K562 (cell line): ENCODE measurements around the gene FAM193A. TPM values are rescaled to one million over a fixed set of nuclear protein-coding genes. Genes with fewer than 3 reads are reported as not detected.
"Not testable (repeated sequence)": the region's sequence is repeated elsewhere in the genome, so short reads cannot be mapped to it uniquely, and the experiment has no call there.

Source experiments
- ATAC-seq: fragments of 200-7000 bp; cut with Tn5 transposase; 3 replicates; pipeline ENCODE4 v1.9.1; 2020; ENCODE audit warnings: moderate library complexity
- BruUV-seq: library from RNA; stranded (reverse); fragments of 400-500 nt; replicated peaks from 2 replicates; lab custom pipeline; 2021; lab: Mats Ljungman, UMichigan
- CTCF ChIA-PET: fragments of 300-600 bp; formaldehyde crosslinking; extraction: SDS; loops from one replicate; lab custom pipeline; 2021; ENCODE audit warnings: low intra/inter-chr PET ratio; lab: Yijun Ruan, JAX
- POLR2A ChIA-PET: fragments of 300-600, 350-650 bp; sonication (Branson Sonifier 250); formaldehyde crosslinking; extraction: SDS; loops from one replicate; lab custom pipeline; 2021; ENCODE audit warnings: antibody characterized with exemption, inconsistent platforms; lab: Yijun Ruan, JAX
- DNase-seq, 4 experiments: peaks; one replicate each; pipeline versions ENCODE4 v3.0.0 to v3.0.0-alpha.2; 2011 to 2018; ENCODE audit warnings: low spot score in 3 of 4, mixed read lengths in 3 of 4; ENCODE audit errors: extremely low read depth in 1 of 4
- FAIRE-seq: peaks from 2 replicates; lab custom pipeline; 2011; peaks lifted over from hg19 to GRCh38; lab: Jason Lieb, UNC
- H2AFZ ChIP-seq: 2 replicates; pipeline ENCODE4 v1.6.0; 2011; ENCODE audit warnings: low read depth, low read length, control low read depth, inconsistent platforms
- H3K27ac ChIP-seq: fragments of 200-600 bp; 3 replicates; pipeline ENCODE4 v1.8.0; 2011; ENCODE audit warnings: low read depth, mild to moderate bottlenecking, control low read depth, inconsistent platforms, low read length, moderate library complexity, mixed read lengths; ENCODE audit errors: extremely low read depth
- H3K27me3 ChIP-seq, 2 experiments: fragments of 300-600 bp in 1 of 2; 2 replicates in 1 of 2; 3 replicates in 1 of 2; pipeline versions ENCODE4 v1.6.0 to v1.8.0; 2011; ENCODE audit warnings: inconsistent platforms in 2 of 2, low read length in 2 of 2, mild to moderate bottlenecking in 1 of 2, mixed read lengths in 1 of 2, moderate library complexity in 1 of 2; ENCODE audit not compliant: control insufficient read depth in 2 of 2, insufficient read depth in 2 of 2
- H3K36me3 ChIP-seq: fragments of 300-600 bp; 3 replicates; pipeline ENCODE4 v1.8.0; 2011; ENCODE audit warnings: mild to moderate bottlenecking, low read length, inconsistent platforms; ENCODE audit not compliant: control insufficient read depth, insufficient read depth
- H3K4me1 ChIP-seq, 2 experiments: fragments of 200-600 bp in 1 of 2; replicated peaks in 1 of 2; 2 replicates in 1 of 2; 3 replicates in 1 of 2; pipeline versions ENCODE4 v1.5.1 to v1.8.0; 2011; ENCODE audit warnings: inconsistent platforms in 2 of 2, low read length in 2 of 2, mild to moderate bottlenecking in 1 of 2, mixed read lengths in 1 of 2, moderate library complexity in 1 of 2; ENCODE audit not compliant: control insufficient read depth in 2 of 2, insufficient read depth in 2 of 2
- H3K4me2 ChIP-seq: 2 replicates; pipeline ENCODE4 v1.6.1; 2011; ENCODE audit warnings: low read length, control low read depth, inconsistent platforms, mixed read lengths; ENCODE audit not compliant: insufficient read depth
- H3K4me3 ChIP-seq: fragments of 200-600 bp; sonication (generic), shearing (Covaris generic); 2 replicates; pipeline ENCODE4 v1.5.1; 2016; ENCODE audit warnings: control low read depth, inconsistent platforms
- H3K79me2 ChIP-seq: fragments of 200-600 bp; 3 replicates; pipeline ENCODE4 v1.8.0; 2011; ENCODE audit warnings: low read length, inconsistent platforms; ENCODE audit not compliant: control insufficient read depth, insufficient read depth
- H3K9ac ChIP-seq, 2 experiments: 2 replicates each; pipeline versions ENCODE4 v1.6.0 to v1.6.1; 2011; ENCODE audit warnings: low read depth in 2 of 2, low read length in 2 of 2, control low read depth in 1 of 2, inconsistent platforms in 1 of 2, mild to moderate bottlenecking in 1 of 2, mixed read lengths in 1 of 2; ENCODE audit not compliant: insufficient read depth in 1 of 2
- H3K9me1 ChIP-seq: one replicate; pipeline ENCODE4 v1.6.0; 2011; ENCODE audit warnings: inconsistent platforms, mild to moderate bottlenecking, low read length, moderate library complexity; ENCODE audit not compliant: control insufficient read depth, insufficient read depth
- H3K9me3 ChIP-seq: replicated peaks from 2 replicates; pipeline ENCODE4 v1.5.1; 2011; ENCODE audit warnings: low read depth, low read length, inconsistent platforms; ENCODE audit not compliant: control insufficient read depth, insufficient read depth
- H4K20me1 ChIP-seq: replicated peaks from 2 replicates; pipeline ENCODE4 v1.6.1; 2011; ENCODE audit warnings: low read length, inconsistent platforms, mixed read lengths; ENCODE audit not compliant: control insufficient read depth, insufficient read depth
- E2F5 ChIP-seq: sonication (generic); formaldehyde crosslinking; IDR thresholded peaks from 2 replicates; pipeline ENCODE4 v1.8.0; 2022; ENCODE audit warnings: mild to moderate bottlenecking, missing genetic modification reagents
- WGBS: fragments of 100-300 bp; shearing (Covaris generic); methylation state at CpG from one replicate; pipeline ENCODE4 v1.1.6; 2016; ENCODE audit warnings: low coverage, mixed read lengths; ENCODE audit not compliant: insufficient coverage; ENCODE audit errors: missing lambda C conversion rate; 5-methylcytosine and 5-hydroxymethylcytosine counted together
- in situ Hi-C: fragments of 300-500 bp; cut with MboI; formaldehyde crosslinking; loops from 4 replicates; pipeline ENCODE4 v1.15.0; 2018; ENCODE audit warnings: inconsistent platforms, mixed read lengths
- intact Hi-C: fragments of 100-400 bp; cut with micrococcal nuclease; formaldehyde crosslinking; loops from 2 replicates; pipeline ENCODE4 v1.14.2; 2022
- polyA plus RNA-seq, 8 experiments: library from polyadenylated mRNA; depleted of rRNA in 4 of 8; stranded (reverse) in 5 of 8; unstranded in 3 of 8; fragments of >200 nt; fragmentation: Nextera tagmentation in 2 of 8; fragmentation: Illumina TruSeq in 1 of 8; extraction: Ambion mirVana in 2 of 8; extraction: Trizol in 1 of 8; gene quantifications; 2 replicates each; pipeline versions ENCODE4 v1.2.1 to v1.2.3, GENCODE V29; 2011 to 2014; ENCODE audit warnings: inconsistent platforms in 1 of 8, missing spikeins in 1 of 8
- total RNA-seq, 7 experiments: library from RNA; depleted of rRNA in 6 of 7; stranded (reverse); fragments of >200 nt in 6 of 7; fragmentation: Illumina TruSeq in 2 of 7; extraction: Trizol in 2 of 7; gene quantifications; 2 replicates each; pipeline versions ENCODE4 v1.2.1 to v1.2.3, GENCODE V29; 2011 to 2021; ENCODE audit warnings: low replicate concordance in 1 of 7
- TF ChIP-seq, protein P1 (sequence below), 3 experiments: IDR thresholded peaks in 2 of 3; conservative IDR thresholded peaks in 1 of 3; 2 replicates each; pipeline ENCODE4 v1.5.1; 2011 to 2012; ENCODE audit warnings: low read length in 3 of 3, mild to moderate bottlenecking in 3 of 3, control low read depth in 2 of 3, improper control_type of control experiment in 1 of 3, inconsistent platforms in 1 of 3, low read depth in 1 of 3, mixed read lengths in 1 of 3, moderate library complexity in 1 of 3; ENCODE audit not compliant: insufficient read depth in 2 of 3

FAM193A gene
- total and polyA plus RNA-seq, 9 of the 15 experiments (the other 6 are each of a cell fraction or from before 2014, with no cell fraction given) = 0.46 to 24.6 (median 9.6) TPM

DNA sequence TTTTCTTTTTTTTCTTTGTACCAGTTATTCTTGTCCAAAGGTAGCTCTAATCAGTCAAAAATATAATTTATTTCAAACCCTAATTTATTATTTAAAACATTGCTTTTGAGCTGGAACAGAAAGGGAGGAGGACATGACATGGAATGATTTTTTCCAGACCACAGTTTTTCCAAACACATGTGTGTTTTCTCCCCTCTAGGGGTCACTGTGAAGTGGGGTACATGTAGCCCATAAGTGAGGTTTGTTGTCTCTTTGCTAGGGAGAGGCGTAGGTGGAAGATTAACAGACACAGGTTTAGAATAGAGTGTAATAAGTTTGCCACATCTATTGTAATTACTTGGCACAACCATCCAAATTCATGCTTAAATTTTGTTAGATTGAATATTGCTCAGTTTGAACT lies 136.7 kb downstream of the FAM193A start (continued):
- TF ChIP-seq, protein P1, sequence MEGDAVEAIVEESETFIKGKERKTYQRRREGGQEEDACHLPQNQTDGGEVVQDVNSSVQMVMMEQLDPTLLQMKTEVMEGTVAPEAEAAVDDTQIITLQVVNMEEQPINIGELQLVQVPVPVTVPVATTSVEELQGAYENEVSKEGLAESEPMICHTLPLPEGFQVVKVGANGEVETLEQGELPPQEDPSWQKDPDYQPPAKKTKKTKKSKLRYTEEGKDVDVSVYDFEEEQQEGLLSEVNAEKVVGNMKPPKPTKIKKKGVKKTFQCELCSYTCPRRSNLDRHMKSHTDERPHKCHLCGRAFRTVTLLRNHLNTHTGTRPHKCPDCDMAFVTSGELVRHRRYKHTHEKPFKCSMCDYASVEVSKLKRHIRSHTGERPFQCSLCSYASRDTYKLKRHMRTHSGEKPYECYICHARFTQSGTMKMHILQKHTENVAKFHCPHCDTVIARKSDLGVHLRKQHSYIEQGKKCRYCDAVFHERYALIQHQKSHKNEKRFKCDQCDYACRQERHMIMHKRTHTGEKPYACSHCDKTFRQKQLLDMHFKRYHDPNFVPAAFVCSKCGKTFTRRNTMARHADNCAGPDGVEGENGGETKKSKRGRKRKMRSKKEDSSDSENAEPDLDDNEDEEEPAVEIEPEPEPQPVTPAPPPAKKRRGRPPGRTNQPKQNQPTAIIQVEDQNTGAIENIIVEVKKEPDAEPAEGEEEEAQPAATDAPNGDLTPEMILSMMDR (IDR thresholded peaks at IDR 0.05 in 2 of 3, conservative IDR thresholded peaks at IDR 0.05 in 1 of 3; ENCODE audit: insufficient read depth in 2 of 3, low read depth in 1 of 3, low read length in 3 of 3) = peak; percentile 27 to 51 (median 49); a peak in 5 of 6 replicates
- no peak for TF ChIP-seq E2F5
- TF ChIP-seq, all 486 proteins: peak for 1

GRCh38 chr4:2679762-2680161 lies 143.3 kb downstream of the FAM193A start:
- H3K79me2 ChIP-seq, intact Hi-C loops, FAIRE-seq, H3K9me3 ChIP-seq, CTCF ChIA-PET, H3K4me2 ChIP-seq, DNase-seq, H3K27me3 ChIP-seq, BruUV-seq, H4K20me1 ChIP-seq, POLR2A ChIA-PET, H3K4me1 ChIP-seq, H3K9me1 ChIP-seq, H3K9ac ChIP-seq, H3K27ac ChIP-seq, H3K4me3 ChIP-seq, ATAC-seq, in situ Hi-C loops, H2AFZ ChIP-seq: not testable (repeated sequence)
- 83% methylated on average over 4 of the region's 6 CpGs for WGBS
- H3K36me3 ChIP-seq = peaks cover 42% of the 10 kb centered on the region
